GM06990 (cell line): Measurements from ENCODE around the gene GLRX5.

Experiments used
- DNase-seq: peaks from one replicate; pipeline ENCODE4 v3.0.0-alpha.2; 2011; ENCODE audit not compliant: insufficient read length; ENCODE audit errors: extremely low read depth
- H3K27me3 ChIP-seq: replicated peaks from 2 replicates; pipeline ENCODE4 v1.6.0; 2011; ENCODE audit warnings: low read length; ENCODE audit not compliant: control insufficient read depth, insufficient read depth
- H3K36me3 ChIP-seq: 2 replicates; pipeline ENCODE4 v1.5.1; 2011; ENCODE audit warnings: low read length; ENCODE audit not compliant: control insufficient read depth, insufficient read depth
- H3K4me3 ChIP-seq: replicated peaks from 2 replicates; pipeline ENCODE4 v1.5.1; 2011; ENCODE audit warnings: low read depth, mild to moderate bottlenecking, control low read depth, low read length
- TF ChIP-seq, protein P1 (sequence below): IDR thresholded peaks from 2 replicates; pipeline ENCODE4 v1.5.1; 2011; ENCODE audit warnings: low read length, control low read depth, mild to moderate bottlenecking, inconsistent platforms; ENCODE audit not compliant: insufficient read depth, poor library complexity, severe bottlenecking

GLRX5 gene

DNA sequence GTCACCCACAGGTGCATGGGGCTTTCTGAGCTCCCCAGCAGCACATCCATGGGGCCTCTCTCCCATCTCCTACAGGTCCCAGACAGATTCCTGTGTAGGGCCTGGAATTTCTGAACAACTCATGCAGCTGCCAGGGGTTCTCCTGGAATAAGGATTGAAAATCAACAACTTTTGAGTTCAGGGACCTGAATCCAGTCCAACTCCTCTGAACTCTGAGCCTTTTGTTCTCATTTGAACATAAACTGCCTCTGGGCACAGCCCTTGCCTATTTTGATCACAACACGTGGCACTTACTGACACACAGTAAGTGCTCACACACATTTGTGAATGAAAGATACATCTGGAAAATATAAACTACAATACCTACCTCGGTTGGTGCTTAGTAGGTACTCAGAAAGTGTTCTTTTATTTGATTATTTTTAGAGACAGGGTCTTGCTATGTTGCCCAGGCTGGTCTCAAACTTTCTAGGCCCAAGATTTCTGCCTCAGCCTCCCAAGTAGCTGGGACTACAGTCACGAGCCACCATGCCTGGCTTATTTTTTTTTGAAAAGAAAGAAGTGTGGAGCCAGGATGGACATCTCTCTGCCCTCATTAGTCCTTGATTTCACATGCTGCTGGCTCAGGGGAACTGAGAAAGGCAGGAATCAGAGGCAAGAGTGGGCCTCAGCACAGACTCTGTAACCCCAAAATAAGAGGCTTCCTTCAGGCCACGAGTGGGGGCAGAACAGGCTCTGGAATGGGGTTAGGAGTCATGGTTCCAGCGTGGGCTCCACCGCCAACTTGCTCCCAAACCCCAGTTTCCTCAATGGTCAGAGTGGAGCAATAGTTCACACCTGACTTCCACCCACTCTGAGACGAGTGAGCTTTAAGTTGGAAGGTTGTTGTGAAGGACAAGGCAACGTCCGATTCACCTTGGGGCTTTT lies 45.4 kb upstream of the GLRX5 start:
- H3K4me3 ChIP-seq: no peak overlapping the region
- no peak for DNase-seq
- peaks cover 13% of the 10 kb centered on the region for H3K36me3 ChIP-seq
- H3K27me3 ChIP-seq: no peaks in the 10 kb centered on the region
- TF ChIP-seq, protein P1, sequence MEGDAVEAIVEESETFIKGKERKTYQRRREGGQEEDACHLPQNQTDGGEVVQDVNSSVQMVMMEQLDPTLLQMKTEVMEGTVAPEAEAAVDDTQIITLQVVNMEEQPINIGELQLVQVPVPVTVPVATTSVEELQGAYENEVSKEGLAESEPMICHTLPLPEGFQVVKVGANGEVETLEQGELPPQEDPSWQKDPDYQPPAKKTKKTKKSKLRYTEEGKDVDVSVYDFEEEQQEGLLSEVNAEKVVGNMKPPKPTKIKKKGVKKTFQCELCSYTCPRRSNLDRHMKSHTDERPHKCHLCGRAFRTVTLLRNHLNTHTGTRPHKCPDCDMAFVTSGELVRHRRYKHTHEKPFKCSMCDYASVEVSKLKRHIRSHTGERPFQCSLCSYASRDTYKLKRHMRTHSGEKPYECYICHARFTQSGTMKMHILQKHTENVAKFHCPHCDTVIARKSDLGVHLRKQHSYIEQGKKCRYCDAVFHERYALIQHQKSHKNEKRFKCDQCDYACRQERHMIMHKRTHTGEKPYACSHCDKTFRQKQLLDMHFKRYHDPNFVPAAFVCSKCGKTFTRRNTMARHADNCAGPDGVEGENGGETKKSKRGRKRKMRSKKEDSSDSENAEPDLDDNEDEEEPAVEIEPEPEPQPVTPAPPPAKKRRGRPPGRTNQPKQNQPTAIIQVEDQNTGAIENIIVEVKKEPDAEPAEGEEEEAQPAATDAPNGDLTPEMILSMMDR: no peak

DNA sequence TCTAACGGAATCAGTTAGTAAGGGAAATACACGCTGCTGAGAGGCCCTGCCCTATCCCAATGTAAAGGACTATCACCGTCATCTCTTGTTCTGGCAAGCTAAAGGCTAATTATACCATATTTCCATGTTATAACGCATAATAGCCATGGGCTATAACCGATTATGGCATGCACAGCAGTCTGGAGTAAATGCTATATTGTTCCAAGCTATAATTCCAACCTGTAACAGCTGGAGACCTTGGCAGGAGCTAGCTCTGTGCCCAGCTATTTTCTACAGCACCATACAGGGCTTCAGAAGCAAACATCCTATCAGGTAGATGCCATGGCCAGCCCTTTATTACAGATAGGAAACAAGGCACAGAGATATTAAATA lies 44.7 kb upstream of the GLRX5 start:
- Histone ChIP-seq H3K4me3 (no peak overlapping the region), H3K27me3 (no peaks in the 10 kb centered on the region), H3K36me3 (peaks cover 13% of the 10 kb centered on the region)
- TF ChIP-seq, protein P1: no peak
- no peak for DNase-seq

DNA sequence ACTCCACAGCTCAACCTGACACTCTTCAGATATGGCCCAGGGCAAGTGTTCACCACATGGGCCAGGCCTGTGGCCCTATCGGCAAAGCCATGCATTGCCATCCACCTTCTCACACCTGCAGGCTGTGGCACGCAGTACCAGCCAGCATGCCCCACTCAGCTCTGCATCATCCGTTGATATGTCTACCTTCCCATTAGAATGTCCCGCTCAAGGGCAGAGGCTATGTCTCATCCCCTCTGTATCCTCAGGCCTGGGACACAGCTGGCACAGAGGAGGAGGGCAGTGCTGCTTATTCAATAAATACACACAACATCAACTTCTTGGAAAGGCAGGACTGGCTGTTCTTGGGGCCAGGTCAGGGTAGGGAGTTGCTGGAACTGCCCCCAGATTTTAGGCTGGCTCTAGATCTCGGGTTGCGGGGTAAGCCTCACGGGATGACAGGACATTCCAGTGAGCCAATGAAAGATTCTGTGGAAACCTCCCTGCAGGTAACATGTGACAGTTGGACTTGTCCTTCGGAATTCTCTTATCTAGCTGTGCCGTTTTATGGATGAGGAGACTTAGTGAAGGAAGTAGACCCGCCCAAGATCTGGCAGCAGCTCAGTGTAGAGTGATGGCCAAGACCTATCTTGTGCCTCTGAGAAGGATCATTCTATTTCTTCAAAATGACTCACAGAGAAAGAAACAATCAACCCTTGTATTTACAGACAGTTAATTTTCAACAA lies 44.0 kb upstream of the GLRX5 start:
- no peak overlapping the region for H3K4me3 ChIP-seq
- TF ChIP-seq, protein P1: no peak
- no peaks in the 10 kb centered on the region for H3K27me3 ChIP-seq
- no peak for DNase-seq
- peaks cover 11% of the 10 kb centered on the region for H3K36me3 ChIP-seq

DNA sequence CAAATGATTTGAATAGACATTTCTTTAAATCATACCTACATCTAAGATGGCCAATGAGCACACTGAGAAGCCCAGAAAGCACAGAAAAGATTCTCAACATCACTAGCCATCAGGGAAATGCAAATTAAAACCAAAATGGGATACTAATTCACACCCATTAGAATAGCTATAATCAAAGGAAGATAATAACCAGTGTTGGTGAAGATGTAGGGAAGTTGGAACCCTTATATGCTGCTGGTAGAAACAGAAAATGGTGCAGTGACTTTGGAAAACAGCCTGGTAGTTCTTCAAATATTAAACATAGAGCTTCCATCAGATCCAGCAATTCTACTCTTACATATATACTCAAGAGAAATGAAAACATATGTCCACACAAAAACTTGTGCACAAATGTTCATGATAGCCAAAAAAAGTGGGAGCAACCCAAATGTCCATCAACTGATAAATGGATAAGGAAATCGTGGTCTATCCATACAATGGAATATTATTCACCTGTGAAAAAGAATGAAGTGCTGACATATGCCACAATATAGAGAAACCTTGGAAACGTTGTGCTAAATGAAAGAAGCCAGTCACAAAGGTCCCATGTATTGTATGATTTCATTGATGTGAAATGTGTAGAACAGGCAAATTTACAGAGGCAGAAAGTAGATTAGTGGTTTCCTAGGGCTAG lies 42.8 kb upstream of the GLRX5 start:
- no peak overlapping the region for H3K4me3 ChIP-seq
- peaks cover 11% of the 10 kb centered on the region for H3K36me3 ChIP-seq
- TF ChIP-seq, protein P1: no peak
- no peak for DNase-seq
- no peaks in the 10 kb centered on the region for H3K27me3 ChIP-seq

DNA sequence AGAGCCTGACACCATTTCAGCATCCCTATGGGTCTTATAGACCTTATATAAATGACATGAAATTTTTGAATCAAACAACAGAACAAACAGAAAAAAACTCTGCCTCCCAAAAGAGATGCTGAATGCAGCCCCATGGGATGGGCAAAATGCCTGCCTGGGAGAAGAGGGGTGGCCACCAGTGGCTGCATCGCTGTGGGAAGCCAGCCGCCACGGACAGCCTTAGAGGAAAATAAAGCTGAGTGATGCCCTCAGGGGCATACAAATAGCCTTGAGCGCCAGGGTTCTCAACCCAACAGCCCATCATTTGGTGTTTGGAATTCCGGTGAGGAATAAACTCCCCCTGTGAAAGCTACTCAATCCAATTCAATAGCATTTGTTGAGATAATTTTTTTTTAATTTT lies 41.3 kb upstream of the GLRX5 start:
- H3K4me3 ChIP-seq: no peak overlapping the region
- no peaks in the 10 kb centered on the region for H3K27me3 ChIP-seq
- H3K36me3 ChIP-seq: peaks cover 11% of the 10 kb centered on the region
- TF ChIP-seq, protein P1: no peak
- DNase-seq: no peak
